ENCODE data around the gene LYL1. TPM values are rescaled to one million over a fixed set of nuclear protein-coding genes. Genes with fewer than 3 reads are reported as not detected.

The LYL1 gene
- total and polyA plus RNA-seq, 9 of the 15 experiments (the other 6 are each of a cell fraction or from before 2014, with no cell fraction given), result 1.3 to 266 (median 34.0) TPM

DNA sequence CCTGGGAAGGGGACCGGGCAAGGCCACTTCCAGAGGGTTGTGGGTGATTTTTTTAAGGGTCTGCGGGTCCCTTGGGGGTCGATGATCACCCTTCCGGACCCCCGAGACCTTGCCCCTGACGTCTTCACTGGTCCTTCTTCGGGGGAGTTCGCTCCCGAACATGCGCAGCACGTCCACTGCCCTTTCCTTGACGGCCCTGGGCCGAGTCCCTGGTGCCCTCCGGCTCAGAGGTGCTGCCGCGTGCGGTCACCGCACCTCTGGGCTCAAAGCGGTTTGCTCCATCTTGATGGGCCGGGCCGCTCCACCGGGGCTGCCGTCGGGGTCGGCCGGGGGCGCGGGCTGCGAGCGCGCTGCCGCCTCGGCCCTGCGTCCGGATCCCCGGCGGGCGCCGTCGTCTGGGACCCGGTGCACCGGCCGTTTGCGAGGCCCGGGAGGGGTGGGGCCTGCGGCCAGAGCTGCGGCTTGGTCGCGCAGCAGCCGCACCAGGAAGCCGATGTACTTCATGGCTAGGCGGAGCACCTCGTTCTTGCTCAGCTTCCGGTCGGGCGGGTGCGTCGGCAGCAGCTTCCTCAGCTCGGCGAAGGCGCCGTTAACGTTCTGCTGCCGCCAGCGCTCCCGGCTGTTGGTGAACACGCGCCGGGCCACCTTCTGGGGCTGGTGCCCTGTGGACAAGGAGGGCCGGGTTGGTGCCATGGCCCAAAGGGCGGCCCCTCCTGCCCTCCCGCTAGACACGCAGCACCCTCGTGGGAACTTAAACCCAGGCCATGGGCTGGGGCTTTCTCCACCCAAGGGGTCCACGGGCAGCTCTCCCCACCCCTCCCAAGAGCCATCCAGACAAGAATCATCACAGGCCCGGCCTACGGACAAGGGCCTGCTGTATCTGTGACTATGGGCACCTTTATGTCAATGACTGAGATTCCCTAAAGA, 3.3 kb downstream of the LYL1 start (continued):
- TF ChIP-seq E2F6 (IDR thresholded peaks at IDR 0.05; ENCODE audit: borderline replicate concordance in 1 of 2, extremely low read depth in 1 of 2, insufficient read depth in 1 of 2, insufficient read length in 1 of 2, low read depth in 1 of 2, low read length in 1 of 2, poor library complexity in 1 of 2, severe bottlenecking in 1 of 2) (peak; percentile 80 to 88), GABPB2 (CRISPR knock-in tag; conservative IDR thresholded peaks at IDR 0.05) (no peak), TAF1 (IDR thresholded peaks at IDR 0.05; ENCODE audit: control insufficient read depth, extremely low read depth, insufficient read depth, low read length, severe bottlenecking) (peak; percentile 60), ZNF121 (CRISPR knock-in tag; conservative IDR thresholded peaks at IDR 0.05) (no peak), XRCC5 (IDR thresholded peaks at IDR 0.05; ENCODE audit: low read depth, low read length) (no peak), ZBTB26 (CRISPR knock-in tag; IDR thresholded peaks at IDR 0.05) (no peak), KLF10 (CRISPR knock-in tag; IDR thresholded peaks at IDR 0.05) (no peak), ESRRA (IDR thresholded peaks at IDR 0.05; ENCODE audit: borderline replicate concordance, low read depth) (peak; percentile 47; the same call in 1 of the 2 replicates), ZKSCAN8 (CRISPR knock-in tag; IDR thresholded peaks at IDR 0.05) (peak; percentile 29; the same call in 1 of the 2 replicates), GABPA (tag; conservative IDR thresholded peaks at IDR 0.05; ENCODE audit: low read depth) (peak; percentile 92), ETV1 (tag; conservative IDR thresholded peaks at IDR 0.05; ENCODE audit: low read depth) (peak; percentile 79), XRCC3 (IDR thresholded peaks at IDR 0.05) (no peak), ZBTB40 (IDR thresholded peaks at IDR 0.05) (peak; percentile 91), ZBTB40 (CRISPR knock-in tag; IDR thresholded peaks at IDR 0.05) (no peak), ZNF143 (CRISPR knock-in tag; IDR thresholded peaks at IDR 0.05) (no peak)

All from K562 (cell line).